Adrenal gland (tissue), 5 donors: ENCODE measurements around the gene STAP1.

Experiments used
- POLR2A ChIP-seq, 2 donors: fragments of 450-650 bp; IDR thresholded peaks; one replicate each; pipeline ENCODE4 v1.6.1; 2017; ENCODE audit warnings: antibody characterized with exemption in 2 of 2, mild to moderate bottlenecking in 2 of 2, moderate library complexity in 1 of 2
- TF ChIP-seq, protein P1 (sequence below), 6 experiments: fragments of 450-650 bp in 4 of 6; fragments of 200-600 bp in 2 of 6; sonication (generic) in 1 of 6; IDR thresholded peaks; 1 replicate in 5 of 6; 2 replicates in 1 of 6; pipeline versions ENCODE4 v1.5.1 to v1.8.0; 2016 to 2021; ENCODE audit warnings: antibody characterized with exemption in 6 of 6, mild to moderate bottlenecking in 2 of 6, moderate library complexity in 1 of 6
- donor health status: DM: no; HTN: no; CAD: no.

DNA sequence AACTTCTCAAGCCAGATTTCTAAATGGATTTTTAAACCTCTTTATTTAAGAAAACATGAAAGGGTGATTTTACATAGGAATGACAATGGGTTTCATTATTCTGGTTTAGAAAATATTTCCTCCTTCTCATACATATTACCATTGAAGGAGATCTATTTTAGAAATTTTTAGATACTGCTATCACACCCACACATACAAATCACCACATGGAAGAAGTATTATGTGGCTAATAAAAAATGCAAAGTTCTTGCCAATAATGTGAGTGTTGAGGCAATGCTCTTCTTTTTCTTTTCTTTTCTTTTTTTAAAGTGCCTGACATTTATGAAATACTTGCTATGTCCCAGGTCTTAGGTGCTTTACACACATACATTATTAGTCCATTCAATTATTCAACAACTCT is 6.8 kb downstream of the STAP1 start:
- TF ChIP-seq, protein P1, sequence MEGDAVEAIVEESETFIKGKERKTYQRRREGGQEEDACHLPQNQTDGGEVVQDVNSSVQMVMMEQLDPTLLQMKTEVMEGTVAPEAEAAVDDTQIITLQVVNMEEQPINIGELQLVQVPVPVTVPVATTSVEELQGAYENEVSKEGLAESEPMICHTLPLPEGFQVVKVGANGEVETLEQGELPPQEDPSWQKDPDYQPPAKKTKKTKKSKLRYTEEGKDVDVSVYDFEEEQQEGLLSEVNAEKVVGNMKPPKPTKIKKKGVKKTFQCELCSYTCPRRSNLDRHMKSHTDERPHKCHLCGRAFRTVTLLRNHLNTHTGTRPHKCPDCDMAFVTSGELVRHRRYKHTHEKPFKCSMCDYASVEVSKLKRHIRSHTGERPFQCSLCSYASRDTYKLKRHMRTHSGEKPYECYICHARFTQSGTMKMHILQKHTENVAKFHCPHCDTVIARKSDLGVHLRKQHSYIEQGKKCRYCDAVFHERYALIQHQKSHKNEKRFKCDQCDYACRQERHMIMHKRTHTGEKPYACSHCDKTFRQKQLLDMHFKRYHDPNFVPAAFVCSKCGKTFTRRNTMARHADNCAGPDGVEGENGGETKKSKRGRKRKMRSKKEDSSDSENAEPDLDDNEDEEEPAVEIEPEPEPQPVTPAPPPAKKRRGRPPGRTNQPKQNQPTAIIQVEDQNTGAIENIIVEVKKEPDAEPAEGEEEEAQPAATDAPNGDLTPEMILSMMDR (IDR thresholded peaks at IDR 0.05) = no peak
- no peak for TF ChIP-seq POLR2A (IDR thresholded peaks at IDR 0.05)
